GM19351 (cell line): ENCODE results near the gene PLTP.
"Not testable (repeated sequence)": the region's sequence is repeated elsewhere in the genome, so short reads cannot be mapped to it uniquely, and the experiment has no call there.

ENCODE experiments used
- ATAC-seq: cut with Tn5 transposase; IDR thresholded peaks from one replicate; pipeline ENCODE4 v1.9.1; 2021; ENCODE audit warnings: mild to moderate bottlenecking, moderate library complexity; ENCODE audit not compliant: unreplicated experiment

Gene PLTP

GRCh38 chr20:45911486-45912343 is at the start of gene PLTP:
Gene PLTP (minus strand): TSS chr20:45912155. CDS start chr20:45911452, 703 bp downstream.
- ATAC-seq = no peak

DNA sequence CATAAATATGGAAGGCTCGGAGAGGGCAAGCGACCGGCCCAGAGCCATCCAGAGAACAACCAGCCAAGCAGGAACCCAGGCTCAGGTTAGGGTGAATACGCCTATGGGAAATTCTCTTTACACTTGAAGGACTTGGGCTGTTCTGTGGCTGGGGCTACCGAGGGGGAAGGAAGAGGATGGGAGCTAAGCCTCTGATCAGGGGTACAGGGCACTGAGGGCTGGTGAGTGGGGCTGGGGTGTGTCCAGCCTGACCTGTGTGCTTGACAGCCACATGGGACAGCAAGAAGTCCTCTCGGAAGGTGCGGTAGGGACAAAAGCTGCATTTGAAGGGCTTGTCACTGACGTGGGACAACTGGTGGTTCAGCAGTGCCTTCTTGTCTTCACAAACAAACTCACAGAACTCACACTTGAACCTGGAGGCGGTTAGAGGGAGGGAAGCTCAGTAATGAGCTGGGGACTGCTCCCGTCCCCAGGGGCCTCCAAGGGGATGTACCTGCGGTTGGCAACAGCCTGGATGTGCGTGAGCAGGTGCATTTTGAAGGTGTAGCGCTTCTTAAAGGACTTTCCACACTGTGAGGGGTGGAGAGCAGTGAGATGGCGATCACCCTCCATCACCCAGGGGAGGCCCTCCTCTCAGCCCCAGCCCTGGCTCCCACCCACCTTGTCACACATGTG is 48.1 kb upstream of the PLTP start:
- no peak for ATAC-seq

DNA sequence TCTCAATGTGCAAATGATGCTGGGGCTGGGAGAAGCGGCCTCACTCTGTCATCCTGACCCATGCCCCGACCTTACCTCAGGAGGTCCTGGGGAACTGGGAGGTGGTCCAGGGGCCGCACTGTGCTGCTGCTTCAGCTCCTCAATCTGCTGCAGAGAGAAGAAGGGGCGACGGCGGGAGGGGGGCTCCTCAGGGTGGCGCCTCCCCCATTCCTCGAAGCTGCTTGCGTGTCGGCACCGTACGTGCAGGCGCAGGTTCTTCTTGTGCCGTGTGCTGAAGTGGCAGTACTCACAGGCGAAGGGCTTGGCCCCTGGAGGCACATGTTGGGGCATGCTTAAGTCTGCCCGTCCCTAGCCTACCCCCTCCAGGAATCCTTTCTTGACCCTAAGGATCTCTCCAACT is 47.2 kb upstream of the PLTP start:
- ATAC-seq = no peak

DNA sequence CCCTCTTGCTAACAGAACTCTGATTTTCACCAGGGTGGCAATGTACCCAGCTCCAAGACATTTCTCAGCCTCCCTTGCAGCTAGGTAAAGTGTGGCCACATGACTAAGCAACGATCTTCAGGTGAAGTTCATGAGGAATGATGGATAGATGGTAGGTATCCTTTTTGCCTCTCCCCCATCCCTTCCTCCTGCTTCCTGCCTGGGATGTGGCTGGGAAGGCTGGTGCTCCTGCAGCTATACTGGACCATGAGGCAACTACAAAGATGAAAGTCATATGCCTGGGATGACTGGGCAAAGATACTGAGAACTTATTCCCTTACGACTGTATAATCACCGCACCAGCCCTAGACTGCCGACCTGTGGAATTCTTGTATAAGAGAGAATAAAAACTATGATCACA is 46.6 kb upstream of the PLTP start:
- no peak for ATAC-seq

- no peak for ATAC-seq
Measured at GRCh38 chr20:45957021-45957941, 45.3 kb upstream of the PLTP start.

GRCh38 chr20:45956326-45956725 is 44.4 kb upstream of the PLTP start:
- ATAC-seq = not testable (repeated sequence)

- ATAC-seq = no peak
Measured at GRCh38 chr20:45953672-45954071, 41.7 kb upstream of the PLTP start.

DNA sequence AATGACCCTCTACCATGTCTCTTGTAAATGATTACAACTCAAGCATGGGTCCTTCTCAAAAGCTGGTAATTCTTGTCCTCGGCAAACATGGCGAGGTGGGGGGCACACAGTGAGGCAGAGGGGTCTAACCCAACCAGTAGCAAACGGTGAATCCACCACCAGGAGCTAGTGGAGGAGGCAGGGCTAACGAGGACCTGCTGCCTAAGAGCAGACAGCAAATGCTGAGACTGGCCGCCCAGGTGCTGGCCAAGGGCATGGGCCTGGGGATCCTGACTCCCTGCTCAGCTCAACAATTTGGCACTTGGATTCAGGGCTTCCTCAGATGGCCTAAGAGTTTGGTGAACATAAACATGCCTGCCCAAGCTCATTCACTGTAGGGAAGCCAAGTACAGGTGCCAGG is 40.9 kb upstream of the PLTP start:
- ATAC-seq = no peak

DNA sequence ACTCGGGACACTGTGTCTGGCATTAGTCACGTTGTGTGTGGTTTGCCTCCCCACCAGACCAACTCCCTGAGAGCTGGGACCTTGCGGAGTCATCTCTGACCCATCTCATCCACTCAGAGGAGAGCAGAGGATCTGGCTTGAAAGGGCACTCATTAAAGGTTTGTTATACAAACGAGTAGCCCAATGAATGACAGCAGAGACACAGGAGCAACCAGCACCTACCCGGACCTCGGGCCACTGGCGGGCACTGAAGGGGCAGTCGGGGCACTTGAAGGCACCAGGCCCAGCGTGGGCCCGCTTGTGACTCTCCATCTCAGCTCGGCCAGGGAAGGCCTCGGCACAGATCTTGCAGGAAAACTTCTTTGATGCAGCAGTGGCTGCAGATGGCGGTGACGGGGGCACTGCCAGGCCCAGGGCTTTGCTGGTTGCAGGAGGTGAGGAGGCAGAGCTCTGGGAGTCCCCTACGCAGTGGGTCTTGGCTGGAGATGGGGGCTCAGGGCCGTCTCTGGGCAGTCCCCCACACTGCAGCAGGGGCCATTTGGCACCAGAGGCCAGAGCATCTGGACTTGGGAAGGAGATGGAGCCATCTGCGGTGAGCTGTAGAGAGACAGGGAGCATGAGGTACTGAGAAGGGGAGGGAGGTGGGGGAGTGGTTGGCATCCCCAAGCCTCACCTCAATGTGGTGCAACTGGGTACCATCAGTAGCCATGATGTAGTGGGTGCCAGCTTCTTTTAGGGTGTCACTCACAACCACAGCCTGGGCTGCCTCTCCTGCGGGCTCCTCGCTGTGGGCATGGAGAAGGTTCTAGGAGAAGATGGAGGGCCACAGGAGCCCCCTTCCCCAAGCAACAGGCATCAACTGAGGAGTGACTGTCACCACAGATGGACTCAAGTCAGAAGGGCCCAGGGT is 40.2 kb upstream of the PLTP start:
- no peak for ATAC-seq

DNA sequence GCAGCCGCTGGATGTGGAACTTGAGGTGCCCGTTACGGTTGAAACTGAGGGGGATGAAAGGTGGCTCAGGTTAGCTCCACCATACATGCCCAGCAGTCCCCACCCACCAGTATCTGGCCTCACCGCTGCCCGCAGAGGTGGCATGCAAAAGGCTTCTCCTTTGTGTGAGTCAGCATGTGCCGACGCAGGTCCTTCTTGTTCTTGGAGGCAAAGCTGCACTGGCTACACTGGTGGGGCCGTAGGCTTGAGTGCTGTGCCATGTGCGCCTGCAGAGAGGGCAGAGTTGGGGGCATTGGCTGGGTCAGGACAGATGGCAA is 38.3 kb upstream of the PLTP start:
- ATAC-seq = no peak

DNA sequence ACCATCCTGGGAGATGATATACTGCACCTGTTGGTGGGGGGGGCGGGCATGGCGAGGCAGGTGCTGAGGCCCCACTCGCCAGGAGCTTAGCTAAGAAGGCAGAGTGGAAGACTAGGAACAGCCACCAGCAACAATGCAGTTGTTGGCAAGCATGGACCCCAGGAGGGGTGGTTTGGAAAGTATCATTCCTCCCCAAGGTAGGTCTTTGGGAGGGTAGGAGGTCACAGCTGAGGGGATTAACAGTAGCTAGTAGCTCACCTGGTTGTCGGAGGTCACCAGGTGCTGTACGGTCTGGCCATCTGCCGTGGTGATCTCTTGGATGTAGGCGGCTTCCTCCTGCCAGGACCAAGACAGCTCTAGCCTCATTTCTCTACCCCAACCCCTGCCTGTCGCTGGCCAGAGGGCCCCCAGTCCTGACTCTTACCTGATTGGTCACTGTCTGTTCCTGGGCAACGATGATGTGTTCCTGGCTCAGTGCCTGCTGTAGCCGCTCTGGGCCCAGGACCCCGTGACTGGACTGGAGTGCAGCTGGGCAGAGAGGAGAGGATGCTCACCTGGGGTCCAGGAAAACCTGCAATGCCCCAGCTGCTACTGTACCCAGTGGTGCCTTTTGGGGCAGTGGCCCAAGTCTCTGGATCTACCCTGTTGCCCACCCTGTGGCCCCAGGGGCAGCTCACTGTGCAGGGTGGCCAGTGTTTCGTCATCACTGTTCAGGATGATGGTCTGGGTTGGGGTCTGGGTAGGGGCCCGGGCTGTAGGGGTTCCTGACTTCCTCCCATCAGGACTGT is 37.8 kb upstream of the PLTP start:
- no peak for ATAC-seq

- ATAC-seq = no peak
Measured at GRCh38 chr20:45948742-45949541, 37.0 kb upstream of the PLTP start.

DNA sequence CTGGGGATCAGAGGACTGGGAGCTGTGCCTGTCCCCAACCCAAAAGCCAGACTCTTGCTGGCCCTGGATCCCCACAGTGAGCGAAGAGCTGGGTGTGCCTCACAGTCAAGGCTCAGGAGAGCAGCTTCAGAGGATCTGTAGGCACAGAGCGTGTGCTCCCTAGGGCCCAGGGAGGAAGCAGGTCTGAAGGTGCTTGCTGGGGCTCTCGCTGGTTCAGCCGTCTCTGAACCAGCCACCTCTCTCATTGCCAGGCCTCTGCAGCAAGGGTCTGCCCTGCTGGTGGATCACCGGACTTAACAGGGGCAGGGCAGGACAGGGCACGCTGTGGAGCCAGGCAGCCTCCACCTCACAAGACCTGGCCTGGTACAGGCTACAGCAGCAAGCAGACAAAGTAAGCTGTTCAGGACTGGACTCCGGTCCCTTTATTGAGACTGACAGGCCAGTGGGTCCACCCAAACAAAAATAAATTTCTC is 36.3 kb upstream of the PLTP start:
- ATAC-seq = no peak

GRCh38 chr20:45947110-45947866 is 35.3 kb upstream of the PLTP start:
- no peak for ATAC-seq

- ATAC-seq = no peak
Measured at GRCh38 chr20:45946149-45946970, 34.4 kb upstream of the PLTP start.

GRCh38 chr20:45945678-45946148 is 33.8 kb upstream of the PLTP start:
- no peak for ATAC-seq
